SK-N-SH (cell line): Measurements from ENCODE around the gene LGR6. TPM values are rescaled to one million over a fixed set of nuclear protein-coding genes. Genes with fewer than 3 reads are reported as not detected.

Experiments used
- CTCF ChIA-PET: fragments of 300-600, 350-600 bp; formaldehyde crosslinking; extraction: SDS; loops from one replicate; lab custom pipeline; 2021; lab: Yijun Ruan, JAX
- POLR2A ChIA-PET: fragments of 350-600 bp; sonication (Branson Sonifier 250); formaldehyde crosslinking; extraction: SDS; loops from one replicate; lab custom pipeline; 2020; ENCODE audit warnings: antibody characterized with exemption, inconsistent platforms; lab: Yijun Ruan, JAX
- DNase-seq: peaks from one replicate; pipeline ENCODE4 v3.0.0; 2012
- H2AFZ ChIP-seq: fragments of 200-600 bp; sonication (generic); 2 replicates; pipeline ENCODE4 v1.8.1; 2016; ENCODE audit warnings: antibody characterized with exemption, mild to moderate bottlenecking, low read depth
- H3F3A ChIP-seq: fragments of 200-600 bp; sonication (generic); replicated peaks from 2 replicates; pipeline ENCODE3; 2016; ENCODE audit warnings: antibody characterized with exemption, mild to moderate bottlenecking; ENCODE audit not compliant: insufficient read depth
- H3K27ac ChIP-seq, 2 experiments: fragments of 200-500 bp in 1 of 2; fragments of 200-600 bp in 1 of 2; sonication (Bioruptor generic) in 1 of 2; sonication (generic), shearing (Covaris generic) in 1 of 2; 2 replicates each; pipeline versions ENCODE4 v1.5.1 to v1.6.1; 2014 to 2016; ENCODE audit warnings: low read depth in 2 of 2, inconsistent platforms in 1 of 2, low read length in 1 of 2, mild to moderate bottlenecking in 1 of 2, mixed read lengths in 1 of 2
- H3K27me3 ChIP-seq: fragments of 200-600 bp; sonication (generic), shearing (Covaris generic); 2 replicates; pipeline ENCODE4 v1.6.1; 2016; ENCODE audit warnings: mixed run types; ENCODE audit not compliant: insufficient read depth
- H3K36me3 ChIP-seq, 2 experiments: fragments of 200-500 bp in 1 of 2; fragments of 200-600 bp in 1 of 2; sonication (Bioruptor generic) in 1 of 2; sonication (generic) in 1 of 2; replicated peaks in 1 of 2; 2 replicates each; pipeline versions ENCODE3 to v1.5.1; 2014 to 2016; ENCODE audit warnings: low read length in 1 of 2, mild to moderate bottlenecking in 1 of 2; ENCODE audit not compliant: insufficient read depth in 2 of 2, control insufficient read depth in 1 of 2
- H3K4me1 ChIP-seq, 2 experiments: fragments of 200-500 bp in 1 of 2; fragments of 200-600 bp in 1 of 2; sonication (Bioruptor generic) in 1 of 2; sonication (generic), shearing (Covaris generic) in 1 of 2; 2 replicates each; pipeline versions ENCODE4 v1.5.1 to v1.6.1; 2014 to 2016; ENCODE audit warnings: low read depth in 1 of 2, low read length in 1 of 2, mixed run types in 1 of 2; ENCODE audit not compliant: insufficient read depth in 2 of 2, control insufficient read depth in 1 of 2
- H3K4me2 ChIP-seq: fragments of 200-600 bp; sonication (generic), shearing (Covaris generic); 2 replicates; pipeline ENCODE4 v1.6.1; 2017; ENCODE audit warnings: mixed run types
- H3K4me3 ChIP-seq, 2 experiments: fragments of 200-500 bp in 1 of 2; fragments of 200-600 bp in 1 of 2; sonication (Bioruptor generic) in 1 of 2; sonication (generic), shearing (Covaris generic) in 1 of 2; 2 replicates each; pipeline versions ENCODE4 v1.5.1 to v1.8.1; 2014 to 2016; ENCODE audit warnings: low read depth in 2 of 2, inconsistent platforms in 1 of 2, low read length in 1 of 2, mild to moderate bottlenecking in 1 of 2, mixed read lengths in 1 of 2, moderate library complexity in 1 of 2
- H3K79me2 ChIP-seq: fragments of 200-600 bp; sonication (generic); 2 replicates; pipeline ENCODE4 v1.8.1; 2017; ENCODE audit warnings: mild to moderate bottlenecking; ENCODE audit not compliant: insufficient read depth
- H3K9ac ChIP-seq: fragments of 200-600 bp; sonication (generic); 2 replicates; pipeline ENCODE4 v1.6.1; 2017; ENCODE audit warnings: mixed run types
- H3K9me2 ChIP-seq: fragments of 200-600 bp; sonication (generic); 2 replicates; pipeline ENCODE4 v1.6.1; 2017; ENCODE audit warnings: mixed run types
- H3K9me3 ChIP-seq: fragments of 200-600 bp; sonication (generic); 2 replicates; pipeline ENCODE4 v1.6.1; 2017; ENCODE audit warnings: mixed run types, mild to moderate bottlenecking, moderate library complexity
- H4K20me1 ChIP-seq: fragments of 200-600 bp; sonication (generic); 2 replicates; pipeline ENCODE4 v1.6.1; 2017; ENCODE audit warnings: mild to moderate bottlenecking, mixed run types; ENCODE audit not compliant: insufficient read depth
- EZH2phosphoT487 ChIP-seq: fragments of 200-600 bp; sonication (generic); IDR thresholded peaks from 2 replicates; pipeline ENCODE4 v1.6.1; 2017; ENCODE audit warnings: low read depth, mixed run types, mild to moderate bottlenecking, antibody characterized with exemption, moderate library complexity, borderline replicate concordance
- GATA2 ChIP-seq: sonication (generic); formaldehyde crosslinking; IDR thresholded peaks from 2 replicates; pipeline ENCODE4 v1.5.0; 2020; ENCODE audit warnings: mild to moderate bottlenecking, missing genetic modification reagents
- JUND ChIP-seq: IDR thresholded peaks from 2 replicates; pipeline ENCODE4 v1.4.0; 2012
- MEF2A ChIP-seq: IDR thresholded peaks from 2 replicates; pipeline ENCODE4 v1.4.0; 2012; ENCODE audit warnings: low read depth, borderline replicate concordance
- NFIC ChIP-seq: IDR thresholded peaks from 2 replicates; pipeline ENCODE4 v1.4.0; 2012; ENCODE audit warnings: borderline replicate concordance
- WGBS: methylation state at CpG from one replicate; pipeline ENCODE4 v1.1.6; 2017; ENCODE audit warnings: low lambda C conversion rate; 5-methylcytosine and 5-hydroxymethylcytosine counted together
- polyA plus RNA-seq, 3 experiments: library from polyadenylated mRNA; depleted of rRNA; stranded (reverse); fragments of >200 nt; gene quantifications; 2 replicates each; pipeline ENCODE4 v1.2.3, GENCODE V29; 2012
- TF ChIP-seq, protein P1 (sequence below): IDR thresholded peaks from 2 replicates; pipeline ENCODE4 v1.6.1; 2012; ENCODE audit warnings: mild to moderate bottlenecking, low read depth, low read length, moderate library complexity

The LGR6 gene
- polyA plus RNA-seq, 1 of the 3 experiments (the other 2 are of a cell fraction), result 0.03 TPM

- Histone ChIP-seq H3K79me2 (no peaks in the 10 kb centered on the region), H3K4me1 (peaks cover 0 to 3% of the 10 kb centered on the region in 2 experiments; a peak in 1 of 4 replicates), H3K36me3 (no peaks in the 10 kb centered on the region), H3F3A (no peaks in the 10 kb centered on the region), H3K9me2 (no peaks in the 10 kb centered on the region), H3K27ac (no peak overlapping the region), H3K9me3 (no peaks in the 10 kb centered on the region), H4K20me1 (no peaks in the 10 kb centered on the region), H3K9ac (no peak overlapping the region), H3K27me3 (peaks cover 65% of the 10 kb centered on the region), H2AFZ (no peak overlapping the region), H3K4me3 (no peak overlapping the region), H3K4me2 (no peak overlapping the region)
- ChIA-PET CTCF (interaction anchor here (3.8 kb wide), 1 partner anchor 18 kb away, joined by 19 read pairs; no protein-coding TSS in a partner anchor), POLR2A (no interaction called here)
- TF ChIP-seq NFIC, result no peak
- no peak for DNase-seq
- 100% methylated on average over 1 of the region's 1 CpG for WGBS
Measured at GRCh38 chr1:202217951-202218350, 24.4 kb downstream of the LGR6 start.

GRCh38 chr1:202220733-202221132, 27.1 kb downstream of the LGR6 start:
- H3F3A ChIP-seq, result no peaks in the 10 kb centered on the region
- no peak overlapping the region for H2AFZ ChIP-seq
- H3K27ac ChIP-seq, result no peak overlapping the region
- H3K27me3 ChIP-seq, result peaks cover 46% of the 10 kb centered on the region
- H4K20me1 ChIP-seq, result no peaks in the 10 kb centered on the region
- no peaks in the 10 kb centered on the region for H3K4me1 ChIP-seq
- H3K4me2 ChIP-seq, result no peak overlapping the region
- CTCF ChIA-PET, result interaction anchor here (3.8 kb wide), 1 partner anchor 15 kb away, joined by 19 read pairs; no protein-coding TSS in a partner anchor
- no peaks in the 10 kb centered on the region for H3K9me2 ChIP-seq
- 44% methylated on average over 2 of the region's 2 CpGs for WGBS
- no peaks in the 10 kb centered on the region for H3K36me3 ChIP-seq
- DNase-seq, result no peak
- TF ChIP-seq MEF2A (no peak), EZH2phosphoT487 (no peak), GATA2 (peak; percentile 32; the same call in 1 of the 2 replicates)
- no peaks in the 10 kb centered on the region for H3K9me3 ChIP-seq
- no peak overlapping the region for H3K4me3 ChIP-seq
- no peaks in the 10 kb centered on the region for H3K79me2 ChIP-seq
- POLR2A ChIA-PET, result no interaction called here
- no peak overlapping the region for H3K9ac ChIP-seq

GRCh38 chr1:202221911-202222909, 28.6 kb downstream of the LGR6 start:
- TF ChIP-seq NFIC, result no peak
- TF ChIP-seq, protein P1, sequence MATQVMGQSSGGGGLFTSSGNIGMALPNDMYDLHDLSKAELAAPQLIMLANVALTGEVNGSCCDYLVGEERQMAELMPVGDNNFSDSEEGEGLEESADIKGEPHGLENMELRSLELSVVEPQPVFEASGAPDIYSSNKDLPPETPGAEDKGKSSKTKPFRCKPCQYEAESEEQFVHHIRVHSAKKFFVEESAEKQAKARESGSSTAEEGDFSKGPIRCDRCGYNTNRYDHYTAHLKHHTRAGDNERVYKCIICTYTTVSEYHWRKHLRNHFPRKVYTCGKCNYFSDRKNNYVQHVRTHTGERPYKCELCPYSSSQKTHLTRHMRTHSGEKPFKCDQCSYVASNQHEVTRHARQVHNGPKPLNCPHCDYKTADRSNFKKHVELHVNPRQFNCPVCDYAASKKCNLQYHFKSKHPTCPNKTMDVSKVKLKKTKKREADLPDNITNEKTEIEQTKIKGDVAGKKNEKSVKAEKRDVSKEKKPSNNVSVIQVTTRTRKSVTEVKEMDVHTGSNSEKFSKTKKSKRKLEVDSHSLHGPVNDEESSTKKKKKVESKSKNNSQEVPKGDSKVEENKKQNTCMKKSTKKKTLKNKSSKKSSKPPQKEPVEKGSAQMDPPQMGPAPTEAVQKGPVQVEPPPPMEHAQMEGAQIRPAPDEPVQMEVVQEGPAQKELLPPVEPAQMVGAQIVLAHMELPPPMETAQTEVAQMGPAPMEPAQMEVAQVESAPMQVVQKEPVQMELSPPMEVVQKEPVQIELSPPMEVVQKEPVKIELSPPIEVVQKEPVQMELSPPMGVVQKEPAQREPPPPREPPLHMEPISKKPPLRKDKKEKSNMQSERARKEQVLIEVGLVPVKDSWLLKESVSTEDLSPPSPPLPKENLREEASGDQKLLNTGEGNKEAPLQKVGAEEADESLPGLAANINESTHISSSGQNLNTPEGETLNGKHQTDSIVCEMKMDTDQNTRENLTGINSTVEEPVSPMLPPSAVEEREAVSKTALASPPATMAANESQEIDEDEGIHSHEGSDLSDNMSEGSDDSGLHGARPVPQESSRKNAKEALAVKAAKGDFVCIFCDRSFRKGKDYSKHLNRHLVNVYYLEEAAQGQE, result no peak
- no peak for TF ChIP-seq JUND
- TF ChIP-seq, all 33 proteins: peak for 0
- ChIA-PET CTCF (interaction anchor here (1.4 to 3.8 kb wide), 2 partner anchors 14 to 81 kb away, joined by 3 to 19 read pairs; no protein-coding TSS in a partner anchor), POLR2A (no interaction called here)
- Histone ChIP-seq H4K20me1 (no peaks in the 10 kb centered on the region), H3K27ac (no peak overlapping the region), H3K4me1 (no peaks in the 10 kb centered on the region), H3K27me3 (peaks cover 36% of the 10 kb centered on the region), H3K4me2 (no peak overlapping the region), H3K4me3 (no peak overlapping the region), H3F3A (no peaks in the 10 kb centered on the region), H3K9me3 (no peaks in the 10 kb centered on the region), H3K79me2 (no peaks in the 10 kb centered on the region), H3K9ac (no peak overlapping the region), H3K36me3 (no peaks in the 10 kb centered on the region), H2AFZ (no peak overlapping the region), H3K9me2 (no peaks in the 10 kb centered on the region)
- no peak for DNase-seq
- WGBS, result 57% methylated on average over 18 of the region's 19 CpGs
